H1 (cell line): ENCODE data around the gene TPPP.
"Not testable (repeated sequence)": the region's sequence is repeated elsewhere in the genome, so short reads cannot be mapped to it uniquely, and the experiment has no call there.

Experiments used
- EZH2 ChIP-seq: fragments of 200-600 bp; sonication (generic); IDR thresholded peaks from 2 replicates; pipeline ENCODE4 v1.7.1; 2012; ENCODE audit warnings: low read depth, mild to moderate bottlenecking, moderate library complexity, low read length, inconsistent platforms; ENCODE audit not compliant: severe bottlenecking
- SIN3A ChIP-seq, 2 experiments: IDR thresholded peaks in 1 of 2; conservative IDR thresholded peaks in 1 of 2; 2 replicates each; pipeline ENCODE4 v1.6.1; 2011 to 2012; ENCODE audit warnings: low read length in 2 of 2, improper control_type of control experiment in 1 of 2, low read depth in 1 of 2, mild to moderate bottlenecking in 1 of 2
- SIX5 ChIP-seq: IDR thresholded peaks from 2 replicates; pipeline ENCODE4 v1.6.1; 2011; ENCODE audit warnings: mild to moderate bottlenecking, low read depth, low read length

DNA sequence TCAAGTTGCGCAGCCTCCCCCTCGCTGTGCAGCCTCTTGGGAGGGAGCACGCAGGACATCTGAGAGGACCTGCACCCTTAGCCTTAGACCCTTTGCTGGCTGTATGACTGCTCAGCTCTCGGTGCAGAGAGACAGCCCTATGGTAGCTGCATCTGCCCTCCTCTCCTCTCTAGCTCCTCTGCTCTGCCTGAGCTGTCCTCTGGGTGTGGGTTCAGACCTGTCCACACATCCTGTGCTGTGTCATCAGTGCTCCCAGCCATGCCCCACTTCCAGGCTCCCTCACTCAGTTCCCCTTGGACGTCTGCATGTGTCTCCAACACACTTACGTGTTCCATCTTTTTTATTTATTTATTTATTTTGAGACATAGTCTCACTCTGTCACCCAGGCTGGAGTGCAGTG is 30.7 kb upstream of the TPPP start:
- TF ChIP-seq SIX5; EZH2; SIN3A (conservative IDR thresholded peaks at IDR 0.05 in 1 of 2, IDR thresholded peaks at IDR 0.05 in 1 of 2; ENCODE audit: low read depth in 1 of 2, low read length in 2 of 2): not testable (repeated sequence)
